ENCODE measurements around the gene ADTRP. TPM values are rescaled to one million over a fixed set of nuclear protein-coding genes. Genes with fewer than 3 reads are reported as not detected.

ADTRP gene
- total RNA-seq, 1 experiment from 2014 or later = 0.86 TPM

- CTCF ChIA-PET = no interaction called here
- Histone ChIP-seq H3K9ac (ENCODE audit: low read length) (no peak overlapping the region), H2AFZ (ENCODE audit: low read depth, low read length, poor library complexity, severe bottlenecking) (no peak overlapping the region), H3K27me3 (ENCODE audit: insufficient read depth, low read length) (no peaks in the 10 kb centered on the region), H3K79me2 (ENCODE audit: insufficient read depth, low read length) (no peaks in the 10 kb centered on the region), H3K9me2 (ENCODE audit: insufficient read depth) (no peaks in the 10 kb centered on the region), H3K4me1 (ENCODE audit: control insufficient read depth in 1 of 2, insufficient read depth in 2 of 2, low read length in 2 of 2) (no peaks in the 10 kb centered on the region), H3K9me3 (ENCODE audit: control insufficient read depth in 1 of 2, insufficient read depth in 1 of 2, low read depth in 1 of 2, low read length in 2 of 2) (no peaks in the 10 kb centered on the region), H3K4me2 (ENCODE audit: low read length) (no peak overlapping the region), H3K4me3 (replicated peaks in 1 of 2; ENCODE audit: low read depth in 1 of 2, low read length in 2 of 2) (no peak overlapping the region), H4K20me1 (ENCODE audit: insufficient read depth) (no peaks in the 10 kb centered on the region), H3K36me3 (ENCODE audit: control insufficient read depth in 1 of 2, insufficient read depth in 2 of 2, low read length in 2 of 2) (no peaks in the 10 kb centered on the region), H3K27ac (ENCODE audit: low read depth, low read length) (no peak overlapping the region)
- TF ChIP-seq ATF3 (IDR thresholded peaks at IDR 0.05) (no peak), CTCF (IDR thresholded peaks at IDR 0.05 in 2 of 3, conservative IDR thresholded peaks at IDR 0.05 in 1 of 3; ENCODE audit: borderline replicate concordance in 1 of 3, insufficient read depth in 1 of 3, low read depth in 2 of 3, low read length in 2 of 3) (no peak), ZBTB33 (IDR thresholded peaks at IDR 0.05; ENCODE audit: extremely low read depth, insufficient replicate concordance, low read length) (no peak)
- POLR2A ChIA-PET = no interaction called here
- no TSS peak for BruUV-seq (replicated peaks)
- RAD21 ChIA-PET (ENCODE audit: low non-redundant PET in 1 of 2, low total read pairs in 2 of 2, uncharacterized antibody in 2 of 2, unreplicated experiment in 2 of 2) = no interaction called here
- no peak for DNase-seq (ENCODE audit: low read depth, low spot score)
- intact Hi-C loops (cut with micrococcal nuclease) = no loop called here
- no peak for ATAC-seq
Measured at GRCh38 chr6:11796829-11797228, 18.2 kb upstream of the ADTRP start.

GRCh38 chr6:11795403-11795802, 16.8 kb upstream of the ADTRP start:
- H3K9me3 ChIP-seq (ENCODE audit: control insufficient read depth in 1 of 2, insufficient read depth in 1 of 2, low read depth in 1 of 2, low read length in 2 of 2) = no peaks in the 10 kb centered on the region
- intact Hi-C loops (cut with micrococcal nuclease) = no loop called here
- H3K4me1 ChIP-seq (ENCODE audit: control insufficient read depth in 1 of 2, insufficient read depth in 2 of 2, low read length in 2 of 2) = no peaks in the 10 kb centered on the region
- no peak overlapping the region for H2AFZ ChIP-seq (ENCODE audit: low read depth, low read length, poor library complexity, severe bottlenecking)
- H3K9ac ChIP-seq (ENCODE audit: low read length) = no peak overlapping the region
- no peak overlapping the region for H3K4me2 ChIP-seq (ENCODE audit: low read length)
- no peaks in the 10 kb centered on the region for H3K36me3 ChIP-seq (ENCODE audit: control insufficient read depth in 1 of 2, insufficient read depth in 2 of 2, low read length in 2 of 2)
- no peak overlapping the region for H3K27ac ChIP-seq (ENCODE audit: low read depth, low read length)
- H3K9me2 ChIP-seq (ENCODE audit: insufficient read depth) = no peaks in the 10 kb centered on the region
- no peaks in the 10 kb centered on the region for H3K27me3 ChIP-seq (ENCODE audit: insufficient read depth, low read length)
- BruUV-seq (replicated peaks) = no TSS peak
- no peaks in the 10 kb centered on the region for H3K79me2 ChIP-seq (ENCODE audit: insufficient read depth, low read length)
- RAD21 ChIA-PET (ENCODE audit: low non-redundant PET in 1 of 2, low total read pairs in 2 of 2, uncharacterized antibody in 2 of 2, unreplicated experiment in 2 of 2) = no interaction called here
- no peak overlapping the region for H3K4me3 ChIP-seq (replicated peaks in 1 of 2; ENCODE audit: low read depth in 1 of 2, low read length in 2 of 2)
- POLR2A ChIA-PET = interaction anchor here (0.7 kb wide), 1 partner anchor 81 kb away, joined by 3 read pairs; no protein-coding TSS in a partner anchor
- no peak for ATAC-seq
- DNase-seq (ENCODE audit: low read depth, low spot score) = no peak
- H4K20me1 ChIP-seq (ENCODE audit: insufficient read depth) = no peaks in the 10 kb centered on the region
- CTCF ChIA-PET = interaction anchor here (0.6 kb wide), 1 partner anchor 27 kb away, joined by 3 read pairs; no protein-coding TSS in a partner anchor
- TF ChIP-seq YY1 (IDR thresholded peaks at IDR 0.05; ENCODE audit: extremely low read depth, insufficient replicate concordance, low read depth, low read length) = no peak
- no peak for TF ChIP-seq ELF1 (IDR thresholded peaks at IDR 0.05; ENCODE audit: borderline replicate concordance, low read depth)
- no peak for TF ChIP-seq MAX (IDR thresholded peaks at IDR 0.05)
- no peak for TF ChIP-seq EGR1 (IDR thresholded peaks at IDR 0.05; ENCODE audit: low read depth)
- no peak for TF ChIP-seq ZBTB33 (IDR thresholded peaks at IDR 0.05; ENCODE audit: extremely low read depth, insufficient replicate concordance, low read length)
- no peak for TF ChIP-seq CTCF (IDR thresholded peaks at IDR 0.05 in 2 of 3, conservative IDR thresholded peaks at IDR 0.05 in 1 of 3; ENCODE audit: borderline replicate concordance in 1 of 3, insufficient read depth in 1 of 3, low read depth in 2 of 3, low read length in 2 of 3)
- no peak for TF ChIP-seq CBX3 (IDR thresholded peaks at IDR 0.05; ENCODE audit: low read depth)
- no peak for TF ChIP-seq SP1 (IDR thresholded peaks at IDR 0.05; ENCODE audit: low read depth)

Data from HCT116 (cell line).